GM18951 (cell line): Measurements from ENCODE around the gene SDCCAG8.

ENCODE experiments used
- POLR2A ChIP-seq: IDR thresholded peaks from 4 replicates; pipeline ENCODE4 v1.6.1; 2011; ENCODE audit warnings: mild to moderate bottlenecking; ENCODE audit not compliant: insufficient read length, insufficient read depth; ENCODE audit errors: extremely low read depth
- in situ Hi-C: fragments of 300-500 bp; cut with MboI; formaldehyde crosslinking; loops from one replicate; pipeline ENCODE4 v1.12.0; 2022; ENCODE audit warnings: low sequenced_read_pairs, mixed read lengths, inconsistent platforms; ENCODE audit not compliant: unreplicated experiment

Gene SDCCAG8

DNA sequence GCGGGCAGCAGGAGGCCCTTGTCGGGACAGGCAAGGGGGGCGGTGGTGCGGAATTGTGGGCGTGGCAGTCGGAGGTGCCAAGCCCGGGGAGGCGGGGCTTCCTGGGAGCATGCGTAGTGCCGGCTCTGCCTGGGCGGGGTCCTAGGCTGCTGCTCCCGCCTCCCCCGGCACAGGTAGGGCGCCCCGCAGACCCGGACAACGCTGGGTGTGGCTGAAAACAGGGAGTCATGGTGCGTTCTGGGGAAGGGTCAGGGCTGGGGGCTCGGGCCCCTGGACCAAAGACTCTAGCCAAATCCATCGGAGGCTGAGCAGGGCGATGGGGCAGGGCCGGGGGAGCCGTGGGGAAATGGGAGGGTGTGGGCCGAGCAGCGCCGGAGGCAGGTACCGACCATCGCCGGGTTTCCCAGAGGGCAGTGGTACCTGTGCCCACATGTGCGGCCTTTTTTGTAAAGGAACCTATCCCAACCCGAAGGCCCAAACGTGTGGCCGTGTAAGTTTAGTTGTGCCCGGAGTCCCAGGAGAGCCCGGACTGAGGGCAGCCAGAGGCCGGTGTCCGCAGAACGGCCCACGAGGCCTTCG is 231.9 kb downstream of the SDCCAG8 start:
- in situ Hi-C loops, result no loop called here
- no peak for TF ChIP-seq POLR2A

- in situ Hi-C loops, result no loop called here
- TF ChIP-seq POLR2A, result no peak
Measured at GRCh38 chr1:243488459-243489157, 232.8 kb downstream of the SDCCAG8 start.

GRCh38 chr1:243489158-243489527 is 233.3 kb downstream of the SDCCAG8 start:
- TF ChIP-seq POLR2A, result no peak
- in situ Hi-C loops, result no loop called here

DNA sequence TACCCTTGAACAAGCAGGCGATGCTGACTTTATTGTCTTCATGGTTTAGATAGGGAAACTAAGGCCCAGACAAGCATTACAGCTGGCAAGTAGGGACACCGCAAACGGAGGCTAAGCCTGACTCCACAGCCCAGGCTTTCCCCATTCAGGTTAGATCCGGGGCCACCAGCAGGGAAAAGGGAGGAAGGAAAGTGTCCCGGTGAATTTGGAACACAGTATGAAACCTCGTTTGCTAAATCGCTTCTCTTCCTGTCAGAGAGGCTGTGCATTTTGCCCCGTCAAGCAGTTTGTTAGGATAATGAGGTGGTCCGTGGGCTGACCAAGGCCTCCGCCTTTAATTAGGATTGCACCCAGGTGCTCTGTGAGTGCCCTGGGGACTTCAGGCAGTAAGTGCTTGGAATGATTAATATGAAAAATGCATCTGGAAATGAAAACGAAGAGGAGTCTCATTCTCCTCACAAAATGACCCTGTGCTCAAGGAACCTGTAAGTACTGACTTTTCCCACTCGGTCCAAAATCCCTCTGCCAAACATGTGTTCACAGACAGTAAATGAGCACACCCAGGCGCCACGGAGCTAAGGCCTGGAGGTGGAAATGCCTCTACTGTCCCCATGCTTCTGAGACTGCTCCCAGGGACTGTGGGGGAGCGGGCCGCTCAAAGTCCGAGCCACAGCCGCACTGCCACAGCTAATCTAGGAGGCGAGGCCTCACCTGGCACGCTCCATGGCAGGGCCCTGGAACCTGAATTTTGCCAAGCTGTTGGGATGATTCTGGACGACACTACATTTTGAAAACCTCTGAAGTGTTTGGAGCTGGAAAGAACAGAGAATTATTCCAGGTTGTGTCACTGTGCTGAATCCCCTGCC is 234.1 kb downstream of the SDCCAG8 start:
- TF ChIP-seq POLR2A, result no peak

GRCh38 chr1:243490748-243491686 is 235.2 kb downstream of the SDCCAG8 start:
- in situ Hi-C loops, result no loop called here
- TF ChIP-seq POLR2A, result no peak

More for the DNA sequence above, 234.1 kb downstream of the SDCCAG8 start:
- in situ Hi-C loops, result no loop called here

GRCh38 chr1:243493156-243494129 is 237.6 kb downstream of the SDCCAG8 start:
- TF ChIP-seq POLR2A, result no peak
- in situ Hi-C loops, result no loop called here

DNA sequence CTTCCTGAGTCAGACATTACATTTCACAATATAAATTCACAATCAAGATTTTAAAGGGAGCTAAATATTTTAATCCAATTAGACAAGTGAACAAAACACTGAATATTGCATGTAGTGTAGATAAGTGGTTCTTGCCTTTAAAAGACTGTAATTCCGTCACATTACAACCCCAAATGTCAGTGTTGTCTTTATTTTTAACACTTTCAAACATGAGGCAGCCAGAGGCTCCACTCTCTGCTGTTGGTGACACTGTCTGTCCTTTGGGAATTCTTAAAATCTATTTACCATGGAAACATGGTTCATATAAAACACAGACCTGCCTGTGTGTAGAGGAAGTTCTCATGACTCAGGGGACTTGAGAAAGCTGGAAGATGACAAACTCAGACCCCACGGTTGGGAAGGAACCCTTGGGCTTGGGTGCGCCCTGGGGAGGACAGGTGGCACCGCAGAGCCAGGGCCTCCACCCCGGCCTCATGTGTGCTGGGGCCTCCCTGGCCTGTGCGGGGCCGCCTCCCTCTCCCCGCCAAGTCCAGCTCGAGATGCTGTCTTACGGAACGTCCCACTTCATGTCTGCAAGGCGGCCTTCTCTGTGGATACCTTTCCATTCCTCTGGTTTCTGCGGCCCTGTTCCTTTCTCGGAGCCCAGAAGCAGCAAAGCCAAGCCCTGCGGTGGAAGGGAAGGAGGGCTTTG is 239.0 kb downstream of the SDCCAG8 start:
- in situ Hi-C loops, result no loop called here
- TF ChIP-seq POLR2A, result no peak

- in situ Hi-C loops, result no loop called here
- TF ChIP-seq POLR2A, result no peak
Measured at GRCh38 chr1:243495442-243496186, 239.8 kb downstream of the SDCCAG8 start.

DNA sequence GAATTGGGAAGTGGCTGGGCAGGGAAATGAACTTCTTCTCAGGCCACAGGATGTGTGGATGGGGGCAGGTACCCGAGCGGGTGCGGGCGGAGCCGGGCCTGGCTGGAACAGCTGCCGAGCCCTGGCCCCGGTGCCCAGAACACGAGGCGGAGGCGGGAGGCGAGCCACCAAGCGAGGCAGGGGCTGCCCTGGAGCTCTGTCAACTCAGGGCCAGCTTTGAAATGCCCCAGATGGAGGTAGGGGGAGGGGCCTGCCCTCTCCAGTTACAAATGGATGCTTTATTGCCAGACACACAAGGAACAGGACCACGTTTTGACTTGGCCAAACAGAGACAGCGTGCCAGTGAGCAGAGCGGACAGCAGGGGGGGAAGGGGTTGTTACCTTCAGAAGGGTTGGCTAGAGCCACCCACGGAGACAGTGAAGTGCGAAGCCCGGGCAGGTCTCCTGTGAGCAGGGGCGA is 240.4 kb downstream of the SDCCAG8 start:
- TF ChIP-seq POLR2A, result no peak
- in situ Hi-C loops, result no loop called here

GRCh38 chr1:243496806-243497205 is 241.0 kb downstream of the SDCCAG8 start:
- no peak for TF ChIP-seq POLR2A
- in situ Hi-C loops, result no loop called here

- in situ Hi-C loops, result no loop called here
- no peak for TF ChIP-seq POLR2A
Measured at GRCh38 chr1:243497939-243498681, 242.3 kb downstream of the SDCCAG8 start.
